AG08396 (cell line): ENCODE results near the gene PGAM1.
"Not testable (repeated sequence)": the region's sequence is repeated elsewhere in the genome, so short reads cannot be mapped to it uniquely, and the experiment has no call there.

Experiments
- DNase-seq: peaks from one replicate; pipeline ENCODE4 v3.0.0; 2012; ENCODE audit warnings: low spot score, mixed read lengths

PGAM1 gene

GRCh38 chr10:97407952-97408248, 18.1 kb upstream of the PGAM1 start:
- no peak for DNase-seq

- DNase-seq, result no peak
These were observed 17.4 kb upstream of the PGAM1 start for GRCh38 chr10:97408496-97408992.

- DNase-seq, result no peak
These were observed 14.6 kb upstream of the PGAM1 start for GRCh38 chr10:97411406-97411805.

- DNase-seq, result no peak
These were observed 13.1 kb upstream of the PGAM1 start for GRCh38 chr10:97412891-97413304.

GRCh38 chr10:97416565-97416964, 9.4 kb upstream of the PGAM1 start:
- no peak for DNase-seq

- DNase-seq, result not testable (repeated sequence)
These were observed 2.3 kb upstream of the PGAM1 start for GRCh38 chr10:97423757-97424098.

DNA sequence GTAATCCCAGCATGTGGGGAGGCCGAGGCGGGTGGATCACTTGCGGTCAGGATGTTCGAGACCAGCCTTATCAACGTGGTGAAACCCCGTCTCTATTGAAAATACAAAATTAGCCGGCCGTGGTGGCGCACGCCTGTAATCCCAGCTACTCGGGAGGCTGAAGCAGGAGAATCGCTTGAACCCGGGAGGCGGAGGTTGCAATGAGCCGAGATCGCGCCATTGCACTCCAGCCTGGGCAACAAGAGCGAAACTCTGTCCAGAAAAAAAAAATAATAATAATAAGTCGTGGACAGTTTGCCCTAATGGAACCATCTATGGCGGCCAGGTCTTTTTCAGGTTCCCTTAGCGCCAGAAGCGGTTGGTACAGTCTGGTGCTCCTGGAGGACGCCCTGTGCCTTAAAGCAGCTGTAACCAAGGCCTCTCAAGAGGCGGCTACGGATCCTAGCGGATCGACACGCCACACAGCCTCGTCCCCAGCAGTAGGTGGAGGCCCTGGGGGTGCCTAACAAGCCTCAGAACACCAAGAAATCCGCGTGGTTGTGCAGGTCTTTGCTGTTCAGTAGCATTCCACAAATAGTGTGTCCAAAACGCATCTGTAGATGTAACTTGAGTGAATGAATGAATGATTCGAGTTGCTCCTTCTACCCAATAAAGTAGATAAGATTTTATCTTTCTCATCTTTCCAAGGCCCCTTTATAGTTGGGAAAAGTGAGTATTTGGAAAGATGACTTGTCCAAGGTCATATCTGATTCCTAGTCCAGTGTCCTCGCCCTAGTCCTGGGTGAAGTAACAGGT, 982 bp downstream of the PGAM1 start:
- DNase-seq, result no peak

- DNase-seq, result no peak
These were observed 1.7 kb downstream of the PGAM1 start for GRCh38 chr10:97427571-97428179.

DNA sequence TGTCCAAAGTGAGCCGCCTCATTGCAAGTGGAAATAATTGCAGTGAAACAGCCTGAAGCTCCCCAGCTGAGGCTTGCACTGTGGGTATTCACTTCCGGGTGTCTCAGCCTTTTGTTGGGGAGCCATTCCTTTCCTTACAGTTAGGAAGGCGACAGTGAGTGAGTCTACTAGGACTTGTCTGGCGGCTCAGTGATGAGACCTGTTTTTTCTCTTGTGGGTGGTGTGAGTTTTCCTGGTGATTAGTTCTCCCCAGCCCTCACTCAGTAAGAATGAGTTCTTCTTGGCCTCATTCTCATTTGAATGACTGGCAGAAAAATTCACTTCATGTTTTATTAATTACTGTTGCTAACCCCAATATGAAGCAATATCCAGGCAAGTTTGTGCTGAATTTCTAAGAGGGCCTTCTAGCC, 2.6 kb downstream of the PGAM1 start:
- no peak for DNase-seq

GRCh38 chr10:97434055-97434454, 8.1 kb downstream of the PGAM1 start:
- DNase-seq, result no peak

- no peak for DNase-seq
These were observed 8.6 kb downstream of the PGAM1 start for GRCh38 chr10:97434557-97434956.

- DNase-seq, result no peak
These were observed 9.2 kb downstream of the PGAM1 start for GRCh38 chr10:97435211-97435610.

- DNase-seq, result no peak
These were observed 16.3 kb downstream of the PGAM1 start for GRCh38 chr10:97442277-97442676.

GRCh38 chr10:97444212-97444611, 18.2 kb downstream of the PGAM1 start:
- DNase-seq, result no peak

- no peak for DNase-seq
These were observed 19.3 kb downstream of the PGAM1 start for GRCh38 chr10:97445357-97445721.

GRCh38 chr10:97445722-97446639, 20.0 kb downstream of the PGAM1 start, which contains the start of the genes EXOSC1 and ZDHHC16:
Gene EXOSC1 (minus strand): TSS chr10:97446006. CDS start chr10:97445985, 21 bp downstream.
Gene ZDHHC16 (plus strand): TSS chr10:97446175. CDS start chr10:97451676, 5,501 bp downstream.
- DNase-seq, result peak; percentile 98

- no peak for DNase-seq
These were observed 24.8 kb downstream of the PGAM1 start for GRCh38 chr10:97450828-97451227.

DNA sequence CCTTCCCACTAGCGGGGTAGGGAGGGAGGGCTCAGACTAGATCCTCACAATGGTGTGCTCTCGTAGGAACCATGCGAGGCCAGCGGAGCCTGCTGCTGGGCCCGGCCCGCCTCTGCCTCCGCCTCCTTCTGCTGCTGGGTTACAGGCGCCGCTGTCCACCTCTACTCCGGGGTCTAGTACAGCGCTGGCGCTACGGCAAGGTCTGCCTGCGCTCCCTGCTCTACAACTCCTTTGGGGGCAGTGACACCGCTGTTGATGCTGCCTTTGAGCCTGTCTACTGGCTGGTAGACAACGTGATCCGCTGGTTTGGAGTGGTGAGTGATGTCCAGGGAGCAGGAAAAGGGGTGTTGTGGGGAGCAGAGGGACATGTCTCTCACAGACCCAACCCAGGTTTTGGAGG, 25.6 kb downstream of the PGAM1 start:
- no peak for DNase-seq

DNA sequence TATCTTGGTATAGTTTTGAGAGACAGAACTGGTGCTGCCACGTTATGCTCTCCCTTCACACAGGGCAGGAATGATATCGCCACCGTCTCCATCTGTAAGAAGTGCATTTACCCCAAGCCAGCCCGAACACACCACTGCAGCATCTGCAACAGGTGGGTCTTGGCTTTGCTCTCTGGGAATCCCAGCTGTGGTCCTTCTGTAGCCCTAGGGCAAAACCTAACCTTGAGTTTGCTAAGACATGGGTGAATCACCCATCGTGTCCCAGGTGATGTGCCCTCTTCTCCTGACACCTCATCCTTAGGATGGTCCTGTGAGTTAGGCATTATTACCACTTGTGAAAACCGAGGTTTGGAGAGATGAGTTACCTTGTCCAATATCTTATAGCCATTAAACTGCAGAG, 26.4 kb downstream of the PGAM1 start:
- DNase-seq, result no peak

- DNase-seq, result no peak
These were observed 28.5 kb downstream of the PGAM1 start for GRCh38 chr10:97454330-97455036.

GRCh38 chr10:97456034-97456685, 30.2 kb downstream of the PGAM1 start:
- no peak for DNase-seq
